ENCODE data around the gene NCOA6. TPM values are rescaled to one million over a fixed set of nuclear protein-coding genes. Genes with fewer than 3 reads are reported as not detected.

NCOA6 gene
- polyA plus RNA-seq, 1 experiment, result 14.0 TPM

DNA sequence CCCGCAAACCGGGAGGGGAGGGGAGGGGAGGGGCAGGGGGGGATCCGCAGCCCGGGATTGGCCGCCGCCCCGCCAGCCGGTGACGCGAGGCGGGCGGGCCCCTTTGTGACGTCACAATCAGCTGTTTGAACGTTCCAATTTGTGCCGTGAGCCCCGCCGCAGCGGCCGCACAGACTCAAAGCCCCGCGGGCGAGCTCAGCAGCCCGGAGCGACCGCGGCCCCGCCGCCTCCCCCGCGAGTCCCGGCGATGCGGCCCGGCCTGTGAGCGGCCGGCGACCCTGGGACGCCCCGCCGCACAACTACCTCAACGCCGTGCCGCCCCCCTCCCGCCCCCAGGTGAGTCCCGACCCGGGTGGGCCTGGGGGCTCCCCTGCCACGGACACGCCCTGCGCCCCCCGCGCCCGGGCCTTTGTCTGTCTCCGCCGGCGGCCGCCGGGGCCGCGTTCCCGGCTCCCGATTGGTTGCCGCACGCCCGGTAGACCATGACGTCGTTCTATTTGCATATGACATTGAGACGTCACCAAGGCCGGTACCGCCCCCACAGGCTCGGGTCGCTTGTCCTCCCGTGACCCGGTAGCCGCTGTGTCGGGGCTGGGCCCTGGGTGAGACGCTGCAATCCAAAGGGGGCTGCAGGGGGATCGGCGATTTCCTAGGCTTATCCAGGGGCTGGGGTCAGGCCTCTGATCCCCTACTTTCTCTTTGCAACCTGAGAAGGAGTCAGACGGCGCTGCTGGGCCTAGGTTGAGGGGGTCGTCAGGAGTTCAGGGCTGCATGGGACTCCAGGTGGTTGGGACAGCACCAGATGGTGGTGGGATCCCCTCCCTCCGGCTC is 121.1 kb downstream of the NCOA6 start, which contains the start of gene TP53INP2:
TP53INP2 (plus strand) TSS at position 168 of the 831 bp plus-strand sequence. CDS start 4,396 bp downstream, outside the sequence.
- CTCF ChIA-PET, result interaction anchor here (1.2 to 2.6 kb wide), 6 partner anchors 60 to 392 kb away, joined by 4 to 9 read pairs (median 6); no protein-coding TSS in a partner anchor
- DNase-seq (ENCODE audit: low read depth), result no peak
- POLR2A ChIA-PET, result interaction anchor here (0.6 kb wide), 2 partner anchors 23 to 337 kb away, joined by 3 read pairs; no protein-coding TSS in a partner anchor
- Histone ChIP-seq H3K36me3 (ENCODE audit: control insufficient read depth, insufficient read depth, low read length) (no peaks in the 10 kb centered on the region), H3K4me3 (ENCODE audit: low read depth, low read length) (peak within 1 kb of the TSS; percentile 77), H3K27me3 (ENCODE audit: control insufficient read depth, insufficient read depth, low read length) (no peaks in the 10 kb centered on the region)
- TF ChIP-seq, protein P1, sequence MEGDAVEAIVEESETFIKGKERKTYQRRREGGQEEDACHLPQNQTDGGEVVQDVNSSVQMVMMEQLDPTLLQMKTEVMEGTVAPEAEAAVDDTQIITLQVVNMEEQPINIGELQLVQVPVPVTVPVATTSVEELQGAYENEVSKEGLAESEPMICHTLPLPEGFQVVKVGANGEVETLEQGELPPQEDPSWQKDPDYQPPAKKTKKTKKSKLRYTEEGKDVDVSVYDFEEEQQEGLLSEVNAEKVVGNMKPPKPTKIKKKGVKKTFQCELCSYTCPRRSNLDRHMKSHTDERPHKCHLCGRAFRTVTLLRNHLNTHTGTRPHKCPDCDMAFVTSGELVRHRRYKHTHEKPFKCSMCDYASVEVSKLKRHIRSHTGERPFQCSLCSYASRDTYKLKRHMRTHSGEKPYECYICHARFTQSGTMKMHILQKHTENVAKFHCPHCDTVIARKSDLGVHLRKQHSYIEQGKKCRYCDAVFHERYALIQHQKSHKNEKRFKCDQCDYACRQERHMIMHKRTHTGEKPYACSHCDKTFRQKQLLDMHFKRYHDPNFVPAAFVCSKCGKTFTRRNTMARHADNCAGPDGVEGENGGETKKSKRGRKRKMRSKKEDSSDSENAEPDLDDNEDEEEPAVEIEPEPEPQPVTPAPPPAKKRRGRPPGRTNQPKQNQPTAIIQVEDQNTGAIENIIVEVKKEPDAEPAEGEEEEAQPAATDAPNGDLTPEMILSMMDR (IDR thresholded peaks at IDR 0.05; ENCODE audit: insufficient read depth, low read depth, low read length), result no peak

DNA sequence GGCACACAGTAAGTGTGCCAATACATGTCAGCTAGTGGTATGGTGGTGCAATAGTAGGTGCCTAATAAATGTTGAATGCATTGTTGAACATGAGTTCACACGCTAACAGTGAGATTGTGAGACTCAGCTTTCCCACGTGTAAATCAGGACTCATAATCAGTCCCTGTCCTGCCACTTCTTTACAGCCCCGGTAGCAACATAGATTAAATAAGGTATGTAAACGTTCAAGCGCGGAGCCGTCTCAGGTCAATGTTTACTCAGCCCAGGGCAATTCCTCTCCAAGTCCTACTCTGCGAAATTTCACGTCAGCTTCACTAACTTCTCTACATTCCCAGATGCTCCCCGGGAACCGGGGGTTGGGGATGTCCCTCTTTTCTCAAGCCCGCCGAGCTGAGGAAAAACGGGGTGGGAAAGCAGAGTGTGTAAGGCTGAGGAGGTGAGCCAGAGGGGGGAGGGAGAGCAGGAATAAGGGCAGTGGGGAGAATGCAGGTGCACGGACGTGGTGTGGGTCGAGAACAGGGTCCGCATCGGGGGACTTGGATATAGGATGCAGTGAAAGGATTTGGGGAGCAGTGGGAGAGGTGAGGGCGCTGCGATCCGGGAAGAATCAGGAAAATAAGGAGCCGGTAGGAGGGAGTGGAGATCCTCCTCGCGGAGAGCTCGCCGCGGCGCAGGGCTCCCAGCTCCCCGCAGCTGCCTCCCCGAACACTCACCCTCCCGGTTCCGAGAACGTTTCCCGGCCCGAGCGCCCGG is 121.9 kb downstream of the NCOA6 start:
- Histone ChIP-seq H3K36me3 (ENCODE audit: control insufficient read depth, insufficient read depth, low read length) (no peaks in the 10 kb centered on the region), H3K4me3 (ENCODE audit: low read depth, low read length) (peak overlapping the region; percentile 77), H3K27me3 (ENCODE audit: control insufficient read depth, insufficient read depth, low read length) (no peaks in the 10 kb centered on the region)
- ChIA-PET POLR2A (no interaction called here), CTCF (interaction anchor here (0.6 to 1.9 kb wide), 4 partner anchors 48 to 391 kb away, joined by 3 to 9 read pairs (median 5); no protein-coding TSS in a partner anchor)
- no peak for DNase-seq (ENCODE audit: low read depth)
- TF ChIP-seq, protein P1 (IDR thresholded peaks at IDR 0.05; ENCODE audit: insufficient read depth, low read depth, low read length), result no peak

DNA sequence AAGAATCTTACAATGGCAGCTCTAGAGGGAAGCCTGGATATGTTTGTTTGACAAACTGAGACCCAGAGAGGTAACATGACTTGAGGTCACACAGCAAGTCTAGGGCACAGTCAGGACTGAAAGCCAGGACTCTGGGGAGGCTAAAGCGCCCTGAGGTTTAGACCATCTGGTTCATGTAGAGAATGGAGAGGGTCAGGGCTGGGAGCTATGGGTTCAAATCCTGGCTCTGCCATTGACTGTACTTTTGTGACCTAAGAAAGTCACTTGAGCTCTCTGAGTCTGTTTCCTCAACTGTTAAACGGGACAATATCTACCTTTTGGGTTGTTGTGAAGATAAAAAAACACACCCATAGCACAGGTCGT is 122.4 kb downstream of the NCOA6 start:
- no peaks in the 10 kb centered on the region for H3K36me3 ChIP-seq (ENCODE audit: control insufficient read depth, insufficient read depth, low read length)
- DNase-seq (ENCODE audit: low read depth), result no peak
- H3K27me3 ChIP-seq (ENCODE audit: control insufficient read depth, insufficient read depth, low read length), result no peaks in the 10 kb centered on the region
- TF ChIP-seq, protein P1 (IDR thresholded peaks at IDR 0.05; ENCODE audit: insufficient read depth, low read depth, low read length), result no peak
- ChIA-PET CTCF (interaction anchor here (0.6 to 1.9 kb wide), 4 partner anchors 47 to 390 kb away, joined by 3 to 9 read pairs (median 5); no protein-coding TSS in a partner anchor), POLR2A (no interaction called here)
- peak overlapping the region; percentile 77; the same call in 1 of the 2 replicates for H3K4me3 ChIP-seq (ENCODE audit: low read depth, low read length)

DNA sequence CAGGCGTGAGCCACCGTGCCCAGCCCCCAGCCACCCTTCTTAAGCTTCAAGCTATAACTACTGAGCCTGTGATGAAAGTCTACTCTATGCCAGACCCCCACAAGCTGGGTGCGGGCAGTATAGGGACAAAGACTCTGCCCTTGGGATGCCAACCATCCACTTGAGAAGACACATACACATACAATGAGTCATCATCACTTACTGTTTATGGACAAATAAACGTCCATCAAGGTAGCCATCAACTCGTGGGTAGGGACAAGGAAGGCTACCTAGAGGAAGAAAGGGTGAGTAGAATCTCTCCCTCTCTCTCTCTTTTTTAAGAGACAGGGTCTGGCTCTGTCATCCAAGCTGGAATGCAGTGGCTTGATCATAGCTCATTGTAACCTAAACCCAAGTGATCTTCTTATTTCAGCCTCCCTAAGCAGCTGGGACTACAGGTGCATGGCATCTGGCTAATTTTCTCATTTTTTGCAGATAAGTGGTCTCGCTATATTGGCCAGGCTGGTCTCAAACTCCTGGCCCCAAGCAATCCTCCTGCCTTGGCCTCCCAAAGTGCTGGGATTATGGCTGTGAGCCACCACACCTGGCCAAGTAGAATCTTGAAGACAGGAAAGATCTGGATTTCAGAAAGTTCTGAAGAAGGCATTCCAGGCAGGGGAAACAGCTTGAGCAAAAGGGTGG is 123.9 kb downstream of the NCOA6 start:
- Histone ChIP-seq H3K4me3 (ENCODE audit: low read depth, low read length) (no peak overlapping the region), H3K36me3 (ENCODE audit: control insufficient read depth, insufficient read depth, low read length) (no peaks in the 10 kb centered on the region), H3K27me3 (ENCODE audit: control insufficient read depth, insufficient read depth, low read length) (no peaks in the 10 kb centered on the region)
- TF ChIP-seq, protein P1 (IDR thresholded peaks at IDR 0.05; ENCODE audit: insufficient read depth, low read depth, low read length), result no peak
- no peak for DNase-seq (ENCODE audit: low read depth)
- ChIA-PET POLR2A (no interaction called here), CTCF (no interaction called here)
